IMR-90 (cell line): ENCODE results near the gene HOXA13. TPM values are rescaled to one million over a fixed set of nuclear protein-coding genes. Genes with fewer than 3 reads are reported as not detected.

ENCODE experiments used
- ATAC-seq: fragments of 200-7000 bp; cut with Tn5 transposase; 2 replicates; pipeline ENCODE4 v1.9.1; 2020; ENCODE audit warnings: low read depth, mild to moderate bottlenecking, moderate library complexity
- BruUV-seq: library from RNA; stranded (reverse); fragments of 400-500 nt; replicated peaks from 2 replicates; lab custom pipeline; 2021; lab: Mats Ljungman, UMichigan
- CTCF ChIA-PET: fragments of 300-600 bp; formaldehyde crosslinking; extraction: SDS; loops from one replicate; lab custom pipeline; 2021; ENCODE audit warnings: antibody characterized with exemption; lab: Yijun Ruan, JAX
- POLR2A ChIA-PET: fragments of 300-600 bp; sonication (Branson Sonifier 250); formaldehyde crosslinking; loops from one replicate; lab custom pipeline; 2022; ENCODE audit warnings: antibody characterized with exemption; ENCODE audit not compliant: unreplicated experiment; lab: Charles Lee
- DNase-seq: peaks from one replicate; pipeline ENCODE4 v3.0.0; 2013
- H2AFZ ChIP-seq: replicated peaks from 2 replicates; pipeline ENCODE3; 2013; ENCODE audit warnings: low read length, mild to moderate bottlenecking; ENCODE audit not compliant: poor library complexity
- H2AK5ac ChIP-seq: 2 replicates; pipeline ENCODE4 v1.6.1; 2013; ENCODE audit warnings: low read depth, low read length, inconsistent platforms
- H2AK9ac ChIP-seq: replicated peaks from 2 replicates; pipeline ENCODE3; 2013; ENCODE audit warnings: mild to moderate bottlenecking, low read depth, low read length, moderate library complexity; ENCODE audit not compliant: poor library complexity
- H2BK120ac ChIP-seq: 2 replicates; pipeline ENCODE4 v1.6.1; 2013; ENCODE audit warnings: low read depth, low read length, inconsistent platforms
- H2BK15ac ChIP-seq: 3 replicates; pipeline ENCODE4 v1.6.1; 2013; ENCODE audit warnings: low read depth, low read length, inconsistent platforms
- H2BK20ac ChIP-seq: 2 replicates; pipeline ENCODE4 v1.6.1; 2013; ENCODE audit warnings: low read depth, mild to moderate bottlenecking, inconsistent platforms, low read length, moderate library complexity
- H2BK5ac ChIP-seq: 2 replicates; pipeline ENCODE4 v1.6.1; 2013; ENCODE audit warnings: mild to moderate bottlenecking, low read depth, low read length, inconsistent platforms; ENCODE audit not compliant: poor library complexity, severe bottlenecking
- H3K14ac ChIP-seq: replicated peaks from 2 replicates; pipeline ENCODE4 v1.6.1; 2013; ENCODE audit warnings: low read depth, low read length, inconsistent platforms
- H3K18ac ChIP-seq: 2 replicates; pipeline ENCODE4 v1.6.1; 2013; ENCODE audit warnings: low read depth, low read length, control low read depth
- H3K23ac ChIP-seq: 2 replicates; pipeline ENCODE4 v1.6.1; 2013; ENCODE audit warnings: low read depth, low read length, inconsistent platforms
- H3K27ac ChIP-seq: 2 replicates; pipeline ENCODE4 v1.5.1; 2013; ENCODE audit warnings: mild to moderate bottlenecking, control low read depth, low read length; ENCODE audit not compliant: insufficient read depth
- H3K27me3 ChIP-seq: 2 replicates; pipeline ENCODE4 v1.6.1; 2013; ENCODE audit warnings: low read length; ENCODE audit not compliant: control insufficient read depth, insufficient read depth
- H3K36me3 ChIP-seq: 2 replicates; pipeline ENCODE4 v1.6.1; 2013; ENCODE audit warnings: low read length, mixed read lengths; ENCODE audit not compliant: control insufficient read depth, insufficient read depth
- H3K4ac ChIP-seq: 2 replicates; pipeline ENCODE4 v1.6.1; 2013; ENCODE audit warnings: low read depth, low read length, inconsistent platforms
- H3K4me1 ChIP-seq: 2 replicates; pipeline ENCODE4 v1.6.1; 2013; ENCODE audit warnings: low read length, mixed read lengths; ENCODE audit not compliant: control insufficient read depth, insufficient read depth
- H3K4me2 ChIP-seq: 2 replicates; pipeline ENCODE4 v1.6.1; 2013; ENCODE audit warnings: low read depth, mild to moderate bottlenecking, control low read depth, low read length, moderate library complexity
- H3K4me3 ChIP-seq: 2 replicates; pipeline ENCODE4 v1.5.1; 2013; ENCODE audit warnings: low read depth, mild to moderate bottlenecking, control low read depth, low read length, moderate library complexity; ENCODE audit not compliant: insufficient read depth
- H3K56ac ChIP-seq: 2 replicates; pipeline ENCODE4 v1.6.1; 2013; ENCODE audit warnings: low read length, inconsistent platforms; ENCODE audit not compliant: insufficient read depth; ENCODE audit errors: extremely low read depth
- H3K79me1 ChIP-seq, 2 experiments: 2 replicates each; pipeline ENCODE4 v1.6.1; 2013; ENCODE audit warnings: low read length in 2 of 2, inconsistent platforms in 1 of 2, low read depth in 1 of 2
- H3K9ac ChIP-seq: 2 replicates; pipeline ENCODE4 v1.6.1; 2013; ENCODE audit warnings: low read depth, low read length, control low read depth
- H3K9me1 ChIP-seq: 2 replicates; pipeline ENCODE4 v1.6.1; 2013; ENCODE audit warnings: low read length, inconsistent platforms; ENCODE audit not compliant: insufficient read depth
- H3K9me3 ChIP-seq: 2 replicates; pipeline ENCODE4 v1.6.1; 2013; ENCODE audit warnings: low read length; ENCODE audit not compliant: control insufficient read depth, insufficient read depth
- H4K20me1 ChIP-seq: 2 replicates; pipeline ENCODE4 v1.6.1; 2013; ENCODE audit warnings: low read length, inconsistent platforms; ENCODE audit not compliant: insufficient read depth
- H4K5ac ChIP-seq: 2 replicates; pipeline ENCODE4 v1.6.1; 2013; ENCODE audit warnings: mild to moderate bottlenecking, low read depth, low read length, control low read depth
- H4K8ac ChIP-seq, 2 experiments: 2 replicates each; pipeline ENCODE4 v1.6.1; 2013; ENCODE audit warnings: low read depth in 2 of 2, low read length in 2 of 2, control low read depth in 1 of 2, inconsistent platforms in 1 of 2
- H4K91ac ChIP-seq: 2 replicates; pipeline ENCODE4 v1.6.1; 2013; ENCODE audit warnings: low read depth, low read length, inconsistent platforms; ENCODE audit not compliant: insufficient read depth
- ELK1 ChIP-seq: fragments of 150-350 bp; IDR thresholded peaks from 2 replicates; pipeline ENCODE4 v1.6.1; 2016; ENCODE audit warnings: low read depth, mild to moderate bottlenecking, low read length, moderate library complexity, borderline replicate concordance
- MAZ ChIP-seq: IDR thresholded peaks from 2 replicates; pipeline ENCODE4 v1.6.1; 2012; ENCODE audit warnings: low read depth, mild to moderate bottlenecking, low read length, improper control_type of control experiment, moderate library complexity, borderline replicate concordance
- MXI1 ChIP-seq: IDR thresholded peaks from 2 replicates; pipeline ENCODE4 v1.6.1; 2012; ENCODE audit warnings: low read depth, mild to moderate bottlenecking, low read length, moderate library complexity, borderline replicate concordance
- POLR2A ChIP-seq: IDR thresholded peaks from 2 replicates; pipeline ENCODE4 v1.6.1; 2012; ENCODE audit warnings: mild to moderate bottlenecking, low read depth, low read length
- RCOR1 ChIP-seq: IDR thresholded peaks from 2 replicates; pipeline ENCODE4 v1.6.1; 2012; ENCODE audit warnings: mild to moderate bottlenecking, low read length, improper control_type of control experiment; ENCODE audit not compliant: insufficient replicate concordance
- WGBS, 2 experiments: methylation state at CpG; one replicate each; pipeline versions ENCODE4 v1.1.5 to v1.1.7; 2013; ENCODE audit warnings: missing lambda C conversion rate in 2 of 2; ENCODE audit not compliant: insufficient read length in 1 of 2; ENCODE audit errors: extremely low coverage in 2 of 2; 5-methylcytosine and 5-hydroxymethylcytosine counted together
- dilution Hi-C: fragments of 300-500 bp; cut with HindIII; formaldehyde crosslinking; loops from one replicate; pipeline ENCODE4 v1.14.3; 2018; ENCODE audit warnings: low sequenced_read_pairs; ENCODE audit not compliant: unreplicated experiment
- in situ Hi-C: fragments of 300-500 bp; cut with MboI; formaldehyde crosslinking; loops from 3 replicates; pipeline ENCODE4 v1.14.3; 2019; ENCODE audit warnings: low sequenced_read_pairs, inconsistent platforms, mixed read lengths
- intact Hi-C: fragments of 100-400 bp; cut with micrococcal nuclease; formaldehyde crosslinking; loops from 2 replicates; pipeline ENCODE4 v1.10.0; 2022
- polyA plus RNA-seq, 3 experiments: library from polyadenylated mRNA; depleted of rRNA; stranded (reverse); fragments of >200 nt; gene quantifications; 2 replicates each; pipeline ENCODE4 v1.2.3, GENCODE V29; 2012; ENCODE audit warnings: low replicate concordance in 1 of 3
- total RNA-seq: library from RNA; depleted of rRNA; stranded (reverse); fragments of >200 nt; gene quantifications from 2 replicates; pipeline ENCODE4 v1.2.3, GENCODE V29; 2012
- TF ChIP-seq, protein P1 (sequence below): fragments of 150-350 bp; IDR thresholded peaks from 2 replicates; pipeline ENCODE4 v1.6.1; 2017; ENCODE audit warnings: mild to moderate bottlenecking, antibody characterized with exemption, low read length, low read depth

Gene HOXA13
- total and polyA plus RNA-seq, 2 of the 4 experiments (the other 2 are of a cell fraction), result not detected

DNA sequence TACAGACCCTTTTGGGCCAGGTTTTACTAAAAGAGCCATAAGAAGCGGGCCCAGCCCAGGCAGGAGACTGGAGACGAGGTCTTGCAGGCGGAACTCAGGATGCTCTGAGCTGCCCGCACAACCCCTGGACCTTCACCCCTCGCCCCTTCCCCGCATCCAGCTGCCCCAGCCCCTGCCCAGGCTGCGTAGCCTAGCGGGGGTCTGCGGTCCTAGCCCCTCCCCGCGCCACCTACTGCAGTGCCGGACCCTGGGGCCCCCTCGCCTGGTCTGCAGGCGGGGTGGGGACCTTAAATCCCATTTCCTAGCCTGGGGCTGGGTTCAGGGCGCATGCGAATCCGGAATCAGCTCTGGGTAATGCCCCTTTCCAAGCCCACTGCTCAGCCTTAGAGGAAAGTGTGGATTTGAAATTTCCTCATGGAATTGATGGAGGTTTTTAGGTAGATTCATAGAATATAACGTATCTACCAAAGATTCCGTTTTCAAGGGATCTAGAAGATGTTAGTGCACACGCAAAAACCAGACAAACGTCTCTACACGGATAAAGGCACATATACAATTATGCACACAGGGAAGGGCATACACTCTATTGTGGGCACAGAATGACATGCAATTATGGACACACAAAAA lies 47.0 kb downstream of the HOXA13 start:
- in situ Hi-C loops, result no loop called here
- no peak for DNase-seq
- no peak for ATAC-seq
- peak overlapping the region; percentile 12; the same call in 1 of the 2 replicates for H4K91ac ChIP-seq
- H2BK5ac ChIP-seq, result peak overlapping the region; percentile 18
- H3K27ac ChIP-seq, result peak overlapping the region; percentile 81
- no peaks in the 10 kb centered on the region for H3K27me3 ChIP-seq
- H3K9me1 ChIP-seq, result peaks cover 3% of the 10 kb centered on the region; the same call in 1 of the 2 replicates
- peak overlapping the region; percentile 15; the same call in 1 of the 2 replicates for H3K4ac ChIP-seq
- dilution Hi-C loops, result no loop called here
- H3K4me3 ChIP-seq, result no peak overlapping the region
- H2BK20ac ChIP-seq, result no peak overlapping the region
- no peaks in the 10 kb centered on the region for H4K20me1 ChIP-seq
- H3K36me3 ChIP-seq, result no peaks in the 10 kb centered on the region
- H3K4me2 ChIP-seq, result peak overlapping the region; percentile 87
- 60% methylated on average over 5 of the region's 22 CpGs; no CpG with 5 or more reads in 1 of the 2 experiments for WGBS, 2 experiments
- POLR2A ChIA-PET, result no interaction called here
- H3K18ac ChIP-seq, result peak overlapping the region; percentile 31; the same call in 1 of the 2 replicates
- H2AK9ac ChIP-seq, result no peak overlapping the region
- no peak overlapping the region for H3K14ac ChIP-seq
- intact Hi-C loops, result no loop called here
- peaks cover 8% of the 10 kb centered on the region; the same call in 1 of the 2 replicates for H3K4me1 ChIP-seq
- CTCF ChIA-PET, result interaction anchor here (0.8 kb wide), 1 partner anchor 9 kb away, joined by 3 read pairs; no protein-coding TSS in a partner anchor
- 0 out of 4 replicates have a peak, but pooled peaks cover 0 to 19% of the 10 kb centered on the region in 2 experiments for H3K79me1 ChIP-seq
- peak overlapping the region; percentile 2; the same call in 1 of the 2 replicates for H2BK120ac ChIP-seq
- H3K9me3 ChIP-seq, result no peaks in the 10 kb centered on the region
- peak overlapping the region; percentile 87 for H2AFZ ChIP-seq
- no peak overlapping the region for H2BK15ac ChIP-seq
- TF ChIP-seq MAZ (no peak), POLR2A (no peak), RCOR1 (no peak), MXI1 (no peak), ELK1 (no peak)
- TF ChIP-seq, protein P1, sequence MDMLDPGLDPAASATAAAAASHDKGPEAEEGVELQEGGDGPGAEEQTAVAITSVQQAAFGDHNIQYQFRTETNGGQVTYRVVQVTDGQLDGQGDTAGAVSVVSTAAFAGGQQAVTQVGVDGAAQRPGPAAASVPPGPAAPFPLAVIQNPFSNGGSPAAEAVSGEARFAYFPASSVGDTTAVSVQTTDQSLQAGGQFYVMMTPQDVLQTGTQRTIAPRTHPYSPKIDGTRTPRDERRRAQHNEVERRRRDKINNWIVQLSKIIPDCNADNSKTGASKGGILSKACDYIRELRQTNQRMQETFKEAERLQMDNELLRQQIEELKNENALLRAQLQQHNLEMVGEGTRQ, result no peak
- no TSS peak for BruUV-seq
- peak overlapping the region; percentile 47 to 68; a peak in 2 of 4 replicates for H4K8ac ChIP-seq
- H3K56ac ChIP-seq, result no peak overlapping the region
- H2AK5ac ChIP-seq, result no peak overlapping the region
- H3K9ac ChIP-seq, result peak overlapping the region; percentile 54; the same call in 1 of the 2 replicates
- peak overlapping the region; percentile 67; the same call in 1 of the 2 replicates for H4K5ac ChIP-seq
- H3K23ac ChIP-seq, result no peak overlapping the region
